ENCODE results near the gene NAT16.

DNA sequence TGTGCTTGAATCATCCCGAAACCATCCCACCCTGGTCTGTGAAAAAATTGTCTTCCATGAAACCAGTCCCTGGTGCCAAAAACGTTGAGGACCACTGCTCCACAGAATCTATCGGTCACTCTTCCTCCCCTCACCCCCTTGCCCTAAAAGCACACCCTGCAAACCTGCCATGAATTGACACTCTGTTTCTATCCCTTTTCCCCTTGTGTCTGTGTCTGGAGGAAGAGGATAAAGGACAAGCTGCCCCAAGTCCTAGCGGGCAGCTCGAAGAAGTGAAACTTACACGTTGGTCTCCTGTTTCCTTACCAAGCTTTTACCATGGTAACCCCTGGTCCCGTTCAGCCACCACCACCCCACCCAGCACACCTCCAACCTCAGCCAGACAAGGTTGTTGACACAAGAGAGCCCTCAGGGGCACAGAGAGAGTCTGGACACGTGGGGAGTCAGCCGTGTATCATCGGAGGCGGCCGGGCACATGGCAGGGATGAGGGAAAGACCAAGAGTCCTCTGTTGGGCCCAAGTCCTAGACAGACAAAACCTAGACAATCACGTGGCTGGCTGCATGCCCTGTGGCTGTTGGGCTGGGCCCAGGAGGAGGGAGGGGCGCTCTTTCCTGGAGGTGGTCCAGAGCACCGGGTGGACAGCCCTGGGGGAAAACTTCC lies 54.0 kb downstream of the NAT16 start:
- TF ChIP-seq, protein P1, sequence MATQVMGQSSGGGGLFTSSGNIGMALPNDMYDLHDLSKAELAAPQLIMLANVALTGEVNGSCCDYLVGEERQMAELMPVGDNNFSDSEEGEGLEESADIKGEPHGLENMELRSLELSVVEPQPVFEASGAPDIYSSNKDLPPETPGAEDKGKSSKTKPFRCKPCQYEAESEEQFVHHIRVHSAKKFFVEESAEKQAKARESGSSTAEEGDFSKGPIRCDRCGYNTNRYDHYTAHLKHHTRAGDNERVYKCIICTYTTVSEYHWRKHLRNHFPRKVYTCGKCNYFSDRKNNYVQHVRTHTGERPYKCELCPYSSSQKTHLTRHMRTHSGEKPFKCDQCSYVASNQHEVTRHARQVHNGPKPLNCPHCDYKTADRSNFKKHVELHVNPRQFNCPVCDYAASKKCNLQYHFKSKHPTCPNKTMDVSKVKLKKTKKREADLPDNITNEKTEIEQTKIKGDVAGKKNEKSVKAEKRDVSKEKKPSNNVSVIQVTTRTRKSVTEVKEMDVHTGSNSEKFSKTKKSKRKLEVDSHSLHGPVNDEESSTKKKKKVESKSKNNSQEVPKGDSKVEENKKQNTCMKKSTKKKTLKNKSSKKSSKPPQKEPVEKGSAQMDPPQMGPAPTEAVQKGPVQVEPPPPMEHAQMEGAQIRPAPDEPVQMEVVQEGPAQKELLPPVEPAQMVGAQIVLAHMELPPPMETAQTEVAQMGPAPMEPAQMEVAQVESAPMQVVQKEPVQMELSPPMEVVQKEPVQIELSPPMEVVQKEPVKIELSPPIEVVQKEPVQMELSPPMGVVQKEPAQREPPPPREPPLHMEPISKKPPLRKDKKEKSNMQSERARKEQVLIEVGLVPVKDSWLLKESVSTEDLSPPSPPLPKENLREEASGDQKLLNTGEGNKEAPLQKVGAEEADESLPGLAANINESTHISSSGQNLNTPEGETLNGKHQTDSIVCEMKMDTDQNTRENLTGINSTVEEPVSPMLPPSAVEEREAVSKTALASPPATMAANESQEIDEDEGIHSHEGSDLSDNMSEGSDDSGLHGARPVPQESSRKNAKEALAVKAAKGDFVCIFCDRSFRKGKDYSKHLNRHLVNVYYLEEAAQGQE (IDR thresholded peaks at IDR 0.05; ENCODE audit: low read depth, low read length): 0 out of 2 replicates have a peak, but pooled peaks have one; percentile 8
- TF ChIP-seq, protein P2, sequence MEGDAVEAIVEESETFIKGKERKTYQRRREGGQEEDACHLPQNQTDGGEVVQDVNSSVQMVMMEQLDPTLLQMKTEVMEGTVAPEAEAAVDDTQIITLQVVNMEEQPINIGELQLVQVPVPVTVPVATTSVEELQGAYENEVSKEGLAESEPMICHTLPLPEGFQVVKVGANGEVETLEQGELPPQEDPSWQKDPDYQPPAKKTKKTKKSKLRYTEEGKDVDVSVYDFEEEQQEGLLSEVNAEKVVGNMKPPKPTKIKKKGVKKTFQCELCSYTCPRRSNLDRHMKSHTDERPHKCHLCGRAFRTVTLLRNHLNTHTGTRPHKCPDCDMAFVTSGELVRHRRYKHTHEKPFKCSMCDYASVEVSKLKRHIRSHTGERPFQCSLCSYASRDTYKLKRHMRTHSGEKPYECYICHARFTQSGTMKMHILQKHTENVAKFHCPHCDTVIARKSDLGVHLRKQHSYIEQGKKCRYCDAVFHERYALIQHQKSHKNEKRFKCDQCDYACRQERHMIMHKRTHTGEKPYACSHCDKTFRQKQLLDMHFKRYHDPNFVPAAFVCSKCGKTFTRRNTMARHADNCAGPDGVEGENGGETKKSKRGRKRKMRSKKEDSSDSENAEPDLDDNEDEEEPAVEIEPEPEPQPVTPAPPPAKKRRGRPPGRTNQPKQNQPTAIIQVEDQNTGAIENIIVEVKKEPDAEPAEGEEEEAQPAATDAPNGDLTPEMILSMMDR (IDR thresholded peaks at IDR 0.05): no peak
- no peak for TF ChIP-seq POLR2AphosphoS5 (IDR thresholded peaks at IDR 0.05; ENCODE audit: low read depth, low read length)
- TF ChIP-seq EP300 (IDR thresholded peaks at IDR 0.05; ENCODE audit: borderline replicate concordance in 1 of 2, low read depth in 1 of 2, low read length in 1 of 2): peak in 1 of 2 experiments; percentile 72; a peak in 1 of 4 replicates
- TF ChIP-seq FOSL2 (IDR thresholded peaks at IDR 0.05; ENCODE audit: borderline replicate concordance, low read depth): no peak
- TF ChIP-seq SIN3A (IDR thresholded peaks at IDR 0.05; ENCODE audit: borderline replicate concordance, low read depth, low read length): no peak
- no peak for TF ChIP-seq MXI1 (IDR thresholded peaks at IDR 0.05; ENCODE audit: low read depth, low read length)

All from SK-N-SH (cell line).